PC-9 (cell line): ENCODE measurements around the gene LIN7B.
A peak's percentile ranks its signal among the peaks of the same experiment; 100 is the strongest.

ENCODE experiments used
- CTCF ChIP-seq: fragments of 200-600 bp; sonication (generic); conservative IDR thresholded peaks from 2 replicates; pipeline ENCODE4 v1.6.1; 2017; ENCODE audit warnings: mixed run types, antibody characterized with exemption, mild to moderate bottlenecking, moderate library complexity
- EZH2 ChIP-seq: fragments of 200-600 bp; sonication (generic); IDR thresholded peaks from 2 replicates; pipeline ENCODE4 v1.8.0; 2017; ENCODE audit warnings: antibody characterized with exemption, low read depth

- TF ChIP-seq CTCF (peak; percentile 23; the same call in 1 of the 2 replicates), EZH2 (no peak)
Observed at GRCh38 chr19:49073514-49074378, 40.4 kb upstream of the LIN7B start.
